Endodermal cell (in vitro differentiated cells): ENCODE results near the gene ST8SIA2. TPM values are rescaled to one million over a fixed set of nuclear protein-coding genes. Genes with fewer than 3 reads are reported as not detected.

ENCODE experiments used
- DNase-seq: peaks from one replicate; pipeline ENCODE4 v3.0.0-alpha.2; 2017
- H3K27ac ChIP-seq: 2 replicates; pipeline ENCODE4 v1.5.1; 2013; ENCODE audit warnings: mild to moderate bottlenecking, low read depth, low read length, moderate library complexity
- H3K27me3 ChIP-seq: 2 replicates; pipeline ENCODE4 v1.6.1; 2013; ENCODE audit warnings: mild to moderate bottlenecking, low read length, moderate library complexity; ENCODE audit not compliant: insufficient read depth, control insufficient read depth, poor library complexity, severe bottlenecking
- H3K36me3 ChIP-seq: 2 replicates; pipeline ENCODE4 v1.7.0; 2013; ENCODE audit warnings: mild to moderate bottlenecking, low read length, moderate library complexity; ENCODE audit not compliant: control insufficient read depth, insufficient read depth
- H3K4me1 ChIP-seq: one replicate; pipeline ENCODE4 v1.7.0; 2013; ENCODE audit warnings: low read length; ENCODE audit not compliant: control insufficient read depth, insufficient read depth
- H3K4me3 ChIP-seq: 2 replicates; pipeline ENCODE4 v1.5.1; 2013; ENCODE audit warnings: mild to moderate bottlenecking, low read length, moderate library complexity
- H3K9ac ChIP-seq: 2 replicates; pipeline ENCODE4 v1.6.1; 2013; ENCODE audit warnings: mild to moderate bottlenecking, low read length, moderate library complexity; ENCODE audit not compliant: poor library complexity, severe bottlenecking; ENCODE audit errors: extremely low read depth
- H3K9me3 ChIP-seq: 2 replicates; pipeline ENCODE4 v1.6.1; 2013; ENCODE audit warnings: mild to moderate bottlenecking, low read length, moderate library complexity; ENCODE audit not compliant: control insufficient read depth
- H3K27ac Mint-ChIP-seq: 2 replicates; pipeline ENCODE4 v1.8.0; 2020; ENCODE audit warnings: mixed read lengths
- H3K27me3 Mint-ChIP-seq: 2 replicates; pipeline ENCODE4 v1.8.0; 2021; ENCODE audit warnings: mild to moderate bottlenecking, mixed read lengths; ENCODE audit not compliant: insufficient read depth
- H3K36me3 Mint-ChIP-seq: 2 replicates; pipeline ENCODE4 v1.8.0; 2020; ENCODE audit warnings: low read depth, mixed read lengths
- H3K4me1 Mint-ChIP-seq: 2 replicates; pipeline ENCODE4 v1.8.0; 2020; ENCODE audit warnings: mixed read lengths
- H3K4me3 Mint-ChIP-seq: 2 replicates; pipeline ENCODE4 v1.8.0; 2020; ENCODE audit warnings: mild to moderate bottlenecking, moderate library complexity, mixed read lengths
- H3K9me3 Mint-ChIP-seq: 2 replicates; pipeline ENCODE4 v1.8.0; 2020; ENCODE audit warnings: mild to moderate bottlenecking, mixed read lengths
- CTCF ChIP-seq: fragments of 200-600 bp; sonication (generic); conservative IDR thresholded peaks from 2 replicates; pipeline ENCODE4 v1.5.0; 2021; ENCODE audit warnings: antibody characterized with exemption, mild to moderate bottlenecking
- whole genome bisulfite sequencing, 2 experiments: methylation state at CpG; one replicate each; pipeline versions ENCODE4 v1.1.5 to v1.1.7; 2013; ENCODE audit warnings: missing lambda C conversion rate in 2 of 2, mixed read lengths in 1 of 2; ENCODE audit not compliant: insufficient coverage in 1 of 2, insufficient read length in 1 of 2; 5-methylcytosine and 5-hydroxymethylcytosine counted together
- total RNA-seq, 2 donors: library from RNA; stranded (reverse); fragmentation: NEBNext Ultra II Directional in 1 of 2; extraction: Animal tissue kit (Norgen Biotek cat#: 25700) in 1 of 2; gene quantifications; 2 replicates in 1 of 2; 3 replicates in 1 of 2; pipeline ENCODE4 v1.2.1, GENCODE V29; 2021

Gene ST8SIA2
- total RNA-seq, 2 donors from 2014 or later, result 8.1 to 8.9 TPM

GRCh38 chr15:92438471-92438870 is 44.8 kb downstream of the ST8SIA2 start:
- Histone ChIP-seq H3K27ac (no peak overlapping the region), H3K27me3 (no peaks in the 10 kb centered on the region), H3K4me1 (no peaks in the 10 kb centered on the region), H3K9ac (no peak overlapping the region), H3K4me3 (no peak overlapping the region), H3K9me3 (no peaks in the 10 kb centered on the region), H3K36me3 (peaks cover 35% of the 10 kb centered on the region)
- no peak overlapping the region for H3K27ac Mint-ChIP-seq
- no peaks in the 10 kb centered on the region for H3K9me3 Mint-ChIP-seq
- 87 to 93% methylated on average over 11 to 12 of the region's 12 CpGs for WGBS, 2 experiments
- DNase-seq, result no peak
- H3K4me3 Mint-ChIP-seq, result no peak overlapping the region
- H3K4me1 Mint-ChIP-seq, result no peaks in the 10 kb centered on the region
- TF ChIP-seq CTCF, result no peak
- H3K36me3 Mint-ChIP-seq, result peaks cover 16% of the 10 kb centered on the region
- H3K27me3 Mint-ChIP-seq, result no peaks in the 10 kb centered on the region

- Mint-ChIP-seq H3K9me3 (no peaks in the 10 kb centered on the region), H3K4me1 (no peaks in the 10 kb centered on the region), H3K4me3 (no peak overlapping the region), H3K27me3 (no peaks in the 10 kb centered on the region), H3K27ac (no peak overlapping the region), H3K36me3 (peaks cover 6% of the 10 kb centered on the region)
- TF ChIP-seq CTCF, result no peak
- Histone ChIP-seq H3K9me3 (no peaks in the 10 kb centered on the region), H3K27ac (no peak overlapping the region), H3K4me3 (no peak overlapping the region), H3K9ac (no peak overlapping the region), H3K4me1 (no peaks in the 10 kb centered on the region), H3K36me3 (peaks cover 22% of the 10 kb centered on the region), H3K27me3 (no peaks in the 10 kb centered on the region)
- no peak for DNase-seq
- WGBS, 2 experiments, result 91 to 100% methylated on average over 2 to 3 of the region's 3 CpGs
These were observed 49.7 kb downstream of the ST8SIA2 start for GRCh38 chr15:92443381-92443780.

GRCh38 chr15:92444631-92445030 is 51.0 kb downstream of the ST8SIA2 start:
- Mint-ChIP-seq H3K36me3 (no peaks in the 10 kb centered on the region), H3K27ac (no peak overlapping the region), H3K27me3 (no peaks in the 10 kb centered on the region), H3K4me3 (no peak overlapping the region), H3K9me3 (no peaks in the 10 kb centered on the region), H3K4me1 (no peaks in the 10 kb centered on the region)
- no peak for DNase-seq
- no peak for TF ChIP-seq CTCF
- no peak overlapping the region for H3K27ac ChIP-seq
- no peak overlapping the region for H3K9ac ChIP-seq
- H3K4me1 ChIP-seq, result no peaks in the 10 kb centered on the region
- H3K9me3 ChIP-seq, result no peaks in the 10 kb centered on the region
- WGBS, 2 experiments, result 93 to 99% methylated on average over 13 to 21 of the region's 21 CpGs
- peaks cover 26% of the 10 kb centered on the region for H3K36me3 ChIP-seq
- no peaks in the 10 kb centered on the region for H3K27me3 ChIP-seq
- H3K4me3 ChIP-seq, result no peak overlapping the region
